Muscle of arm (tissue), 14 donors: ENCODE results near the gene CCDC146. TPM values are rescaled to one million over a fixed set of nuclear protein-coding genes. Genes with fewer than 3 reads are reported as not detected.
"Not testable (repeated sequence)": the region's sequence is repeated elsewhere in the genome, so short reads cannot be mapped to it uniquely, and the experiment has no call there.

Source experiments
- DNase-seq: peaks from one replicate; pipeline ENCODE4 v3.0.0-alpha.2; 2013
- long read RNA-seq, 11 donors: transcript quantifications; one replicate each; lab custom pipeline, GENCODE V29; 2026
- polyA plus RNA-seq, 12 donors: library from polyadenylated mRNA; unstranded; fragments of 120-200 nt; gene quantifications; one replicate each; pipeline ENCODE4 v1.2.1, GENCODE V29; 2013; ENCODE audit not compliant: insufficient read length in 12 of 12

The CCDC146 gene, protein sequence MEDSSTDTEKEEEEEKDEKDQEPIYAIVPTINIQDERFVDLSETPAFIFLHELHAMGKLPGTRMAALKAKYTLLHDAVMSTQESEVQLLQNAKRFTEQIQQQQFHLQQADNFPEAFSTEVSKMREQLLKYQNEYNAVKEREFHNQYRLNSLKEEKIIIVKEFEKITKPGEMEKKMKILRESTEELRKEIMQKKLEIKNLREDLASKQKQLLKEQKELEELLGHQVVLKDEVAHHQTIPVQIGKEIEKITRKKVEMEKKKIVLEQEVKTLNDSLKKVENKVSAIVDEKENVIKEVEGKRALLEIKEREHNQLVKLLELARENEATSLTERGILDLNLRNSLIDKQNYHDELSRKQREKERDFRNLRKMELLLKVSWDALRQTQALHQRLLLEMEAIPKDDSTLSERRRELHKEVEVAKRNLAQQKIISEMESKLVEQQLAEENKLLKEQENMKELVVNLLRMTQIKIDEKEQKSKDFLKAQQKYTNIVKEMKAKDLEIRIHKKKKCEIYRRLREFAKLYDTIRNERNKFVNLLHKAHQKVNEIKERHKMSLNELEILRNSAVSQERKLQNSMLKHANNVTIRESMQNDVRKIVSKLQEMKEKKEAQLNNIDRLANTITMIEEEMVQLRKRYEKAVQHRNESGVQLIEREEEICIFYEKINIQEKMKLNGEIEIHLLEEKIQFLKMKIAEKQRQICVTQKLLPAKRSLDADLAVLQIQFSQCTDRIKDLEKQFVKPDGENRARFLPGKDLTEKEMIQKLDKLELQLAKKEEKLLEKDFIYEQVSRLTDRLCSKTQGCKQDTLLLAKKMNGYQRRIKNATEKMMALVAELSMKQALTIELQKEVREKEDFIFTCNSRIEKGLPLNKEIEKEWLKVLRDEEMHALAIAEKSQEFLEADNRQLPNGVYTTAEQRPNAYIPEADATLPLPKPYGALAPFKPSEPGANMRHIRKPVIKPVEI
- 10 to 100 TPM in 7 of 12 donors, 1 to 10 TPM in 4, not detected in 1; 6.5 to 25.0 (median 11.3) TPM for polyA plus RNA-seq
- long read RNA-seq, donor 1, partial matches to known transcripts = 0 of 4 reads
- long read RNA-seq, donor 1, other reads (novel, unspliced or antisense) = 0 of 4 reads
- long read RNA-seq, donor 2, partial matches to known transcripts = 0 of 1 reads
- long read RNA-seq, donor 2, other reads (novel, unspliced or antisense) = 0 of 1 reads
- long read RNA-seq, donor 3, partial matches to known transcripts = 0 of 2 reads
- long read RNA-seq, donor 3, other reads (novel, unspliced or antisense) = 0 of 2 reads
- long read RNA-seq, donor 4 = 0 reads
- long read RNA-seq, donor 5, transcript CCDC146-204 (5 exons, 1,554 nt) = major isoform, 8 of 86 reads
- long read RNA-seq, donor 5, partial matches to known transcripts = 77 of 86 reads
- long read RNA-seq, donor 5, other reads (novel, unspliced or antisense) = 0 of 86 reads
- long read RNA-seq, donor 6, partial matches to known transcripts = 0 of 2 reads
- long read RNA-seq, donor 6, other reads (novel, unspliced or antisense) = 0 of 2 reads
- long read RNA-seq, donor 7, partial matches to known transcripts = 0 of 4 reads
- long read RNA-seq, donor 7, other reads (novel, unspliced or antisense) = 0 of 4 reads
- long read RNA-seq, donor 8, partial matches to known transcripts = 36 of 40 reads
- long read RNA-seq, donor 8, other reads (novel, unspliced or antisense) = 0 of 40 reads
- long read RNA-seq, donor 9, partial matches to known transcripts = 0 of 2 reads
- long read RNA-seq, donor 9, other reads (novel, unspliced or antisense) = 0 of 2 reads
- long read RNA-seq, donor 10, partial matches to known transcripts = 0 of 3 reads
- long read RNA-seq, donor 10, other reads (novel, unspliced or antisense) = 0 of 3 reads
- long read RNA-seq, donor 11 = 0 reads

DNA sequence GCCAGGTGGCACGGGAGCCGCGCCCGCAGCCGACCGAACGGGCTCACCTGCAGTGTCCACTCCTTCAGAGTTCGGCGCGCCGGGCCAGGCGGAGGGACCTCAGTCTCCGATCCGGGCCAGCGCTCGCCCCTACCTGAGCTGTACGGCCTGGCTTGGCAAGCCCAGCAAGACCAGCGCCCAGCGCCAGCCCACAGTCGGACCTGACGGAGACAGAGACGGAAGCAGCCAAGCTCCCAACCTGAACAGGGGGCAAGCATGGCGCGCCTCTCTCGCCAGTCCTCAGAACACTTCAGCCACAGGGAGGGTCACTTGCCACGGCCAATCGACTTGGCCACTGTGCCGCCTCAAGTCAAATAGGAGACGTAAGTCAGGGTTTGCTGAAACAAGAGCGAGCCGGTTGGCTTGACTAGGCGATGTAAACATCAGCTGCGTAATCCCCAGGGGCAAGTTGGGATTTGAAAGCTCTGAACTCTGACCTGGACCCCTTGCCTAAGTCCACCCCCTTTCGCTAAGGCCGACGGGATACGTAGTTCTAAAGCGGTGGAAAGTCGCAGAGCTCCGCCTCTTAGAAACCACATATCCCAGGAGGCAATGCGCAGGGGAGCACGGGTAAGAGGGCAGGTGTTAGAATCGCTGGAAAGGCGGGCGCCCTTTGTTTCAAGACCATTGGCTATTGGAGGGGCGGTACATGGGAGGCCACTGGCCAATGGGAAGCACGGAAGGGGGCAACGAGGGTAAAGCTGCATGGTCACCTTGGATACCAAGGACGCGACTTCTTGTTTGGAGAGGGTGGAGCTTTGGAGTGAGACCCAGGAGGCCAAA, at the start of gene CCDC146:
TSS of gene CCDC146 (plus strand) at position 756 of the 822 bp plus-strand sequence. CDS start 45,054 bp downstream, outside the sequence.
- DNase-seq = peak; percentile 93

DNA sequence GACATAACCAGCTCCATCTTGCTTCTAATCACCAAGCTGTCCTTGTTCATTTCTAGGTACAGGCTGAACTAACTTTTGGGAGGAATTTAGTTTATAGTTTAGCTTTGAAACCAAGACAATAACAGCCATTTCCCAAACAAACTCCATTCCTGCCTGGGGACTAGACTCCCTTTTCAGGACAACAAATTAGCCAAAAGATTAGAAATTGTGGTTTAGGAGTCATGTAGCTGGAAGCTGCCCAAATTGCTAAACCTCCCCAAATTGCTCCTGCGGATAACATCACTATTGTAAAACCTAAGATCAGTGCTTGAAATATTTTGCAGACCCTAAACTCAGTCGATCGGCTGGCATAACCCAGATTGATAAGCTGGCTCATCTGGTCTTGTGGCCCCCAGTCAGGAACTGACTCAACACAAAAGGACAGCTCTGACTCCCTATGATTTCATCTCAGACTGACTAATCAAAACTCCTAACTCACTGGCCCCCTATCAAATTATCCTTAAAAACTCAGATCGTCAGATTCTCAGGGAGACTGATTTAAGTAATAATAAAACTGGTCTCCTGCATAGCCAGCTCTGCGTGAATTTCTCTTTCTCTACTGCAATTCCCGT, 47.5 kb upstream of the CCDC146 start:
- DNase-seq = not testable (repeated sequence)

DNA sequence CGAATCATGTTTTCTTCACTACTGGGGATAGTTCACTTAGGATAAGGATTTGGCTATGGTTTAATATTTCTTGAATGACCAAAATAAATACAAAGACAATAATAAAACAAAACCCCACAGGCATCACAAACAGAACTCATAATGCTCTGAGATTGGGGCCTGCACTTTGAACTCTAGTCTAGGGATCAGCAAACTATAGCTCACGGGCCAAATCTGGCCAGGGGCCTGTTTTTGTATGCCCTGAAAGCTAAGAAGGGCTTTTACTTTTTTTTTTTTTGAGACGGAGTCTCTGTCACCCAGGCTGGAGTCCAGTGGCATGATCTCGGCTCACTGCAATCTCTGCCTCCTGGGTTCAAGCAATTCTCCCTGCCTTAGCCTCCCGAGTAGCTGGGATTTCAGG, 45.4 kb upstream of the CCDC146 start:
- DNase-seq = not testable (repeated sequence)

DNA sequence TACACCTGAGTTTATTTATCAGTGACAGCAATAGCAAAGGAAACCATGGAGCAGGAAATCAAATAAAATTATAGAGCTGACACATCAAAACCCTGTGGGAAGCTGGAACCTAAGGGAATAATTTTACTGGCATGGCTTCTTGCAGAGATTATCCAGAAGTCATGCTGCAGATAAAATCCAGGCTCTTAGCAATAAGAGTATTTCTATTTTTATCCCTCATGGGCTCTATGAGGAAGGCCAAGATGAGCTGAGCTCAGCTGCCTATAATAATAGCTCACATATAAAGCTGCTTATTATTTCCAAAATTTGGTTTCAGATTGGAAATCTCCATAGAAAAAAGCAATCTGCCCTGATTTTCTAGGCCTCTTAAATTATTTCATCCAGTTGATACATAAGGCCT, 43.3 kb upstream of the CCDC146 start:
- not testable (repeated sequence) for DNase-seq

DNA sequence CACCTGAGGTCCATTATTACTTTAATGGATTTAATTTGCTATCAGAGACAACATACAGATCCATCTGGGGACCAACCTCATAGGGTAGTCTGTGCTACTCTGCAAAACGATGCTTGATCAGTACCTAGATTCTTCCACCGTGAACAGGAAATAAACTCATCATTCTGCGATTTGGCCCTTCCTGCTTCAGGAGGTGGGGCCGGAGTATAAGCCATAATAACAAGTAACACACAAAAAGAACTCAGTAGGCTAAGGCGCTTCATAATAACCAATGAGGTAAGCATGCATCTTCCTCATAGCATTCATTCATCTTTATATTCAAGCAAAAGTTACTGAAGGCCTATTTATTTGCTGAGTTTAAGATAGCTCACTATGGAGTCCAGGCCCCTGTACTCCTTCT, 42.8 kb upstream of the CCDC146 start:
- not testable (repeated sequence) for DNase-seq

DNA sequence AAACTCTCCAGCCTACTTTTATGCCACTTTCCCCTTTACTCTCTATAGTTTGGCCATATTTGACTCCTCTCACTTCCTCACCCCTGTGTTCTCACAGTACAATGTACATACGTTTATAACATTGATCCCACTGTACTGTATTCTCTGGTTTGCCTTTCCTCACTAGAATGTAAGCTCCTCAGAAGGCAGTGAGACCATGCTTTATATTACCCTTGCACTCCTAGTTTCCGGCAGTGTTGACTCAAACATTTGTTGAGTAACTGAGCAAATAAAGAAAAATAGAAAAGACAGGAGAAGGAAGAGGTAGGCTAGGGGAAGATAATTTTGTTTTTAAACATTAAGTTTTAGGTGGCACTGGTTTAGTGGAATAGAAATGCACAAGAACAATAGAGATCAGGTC, 42.2 kb upstream of the CCDC146 start:
- not testable (repeated sequence) for DNase-seq

DNA sequence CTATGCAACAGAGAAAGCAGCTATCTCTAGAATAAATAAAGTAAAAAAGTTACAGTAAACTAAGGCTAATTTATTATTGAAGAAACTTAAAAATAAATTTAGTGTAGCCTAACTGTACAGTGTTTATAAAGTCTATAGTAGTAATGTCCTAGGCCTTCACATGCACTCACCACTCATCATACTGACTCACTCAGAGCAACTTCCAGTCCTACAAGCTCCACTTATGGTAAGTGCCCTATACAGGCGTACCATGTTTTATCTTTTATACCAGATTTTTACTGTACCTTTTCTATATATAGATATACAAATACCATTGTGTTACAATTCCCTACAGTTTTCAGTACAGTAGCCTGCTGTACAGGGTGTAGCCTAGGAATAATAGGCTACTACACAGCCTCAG, 40.2 kb upstream of the CCDC146 start:
- DNase-seq = not testable (repeated sequence)

DNA sequence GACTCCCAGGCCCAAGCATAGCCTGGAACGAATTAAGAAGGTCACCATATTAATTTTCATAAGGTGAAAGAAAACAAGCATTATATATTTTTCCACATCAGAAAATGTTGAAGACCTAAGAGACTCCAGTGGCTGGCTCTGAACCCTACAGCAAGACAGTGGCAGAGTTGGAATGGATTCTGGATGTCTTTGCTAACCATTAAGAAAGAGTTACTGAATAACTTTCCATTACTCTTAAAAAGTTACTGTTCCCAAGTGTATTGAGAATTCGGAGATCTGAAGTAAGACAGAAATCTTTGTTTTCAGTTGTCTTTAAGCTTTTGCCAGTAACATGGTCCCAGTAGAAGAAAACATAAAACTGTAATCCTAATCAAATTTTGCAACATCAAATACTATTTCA, 30.1 kb upstream of the CCDC146 start:
- not testable (repeated sequence) for DNase-seq

DNA sequence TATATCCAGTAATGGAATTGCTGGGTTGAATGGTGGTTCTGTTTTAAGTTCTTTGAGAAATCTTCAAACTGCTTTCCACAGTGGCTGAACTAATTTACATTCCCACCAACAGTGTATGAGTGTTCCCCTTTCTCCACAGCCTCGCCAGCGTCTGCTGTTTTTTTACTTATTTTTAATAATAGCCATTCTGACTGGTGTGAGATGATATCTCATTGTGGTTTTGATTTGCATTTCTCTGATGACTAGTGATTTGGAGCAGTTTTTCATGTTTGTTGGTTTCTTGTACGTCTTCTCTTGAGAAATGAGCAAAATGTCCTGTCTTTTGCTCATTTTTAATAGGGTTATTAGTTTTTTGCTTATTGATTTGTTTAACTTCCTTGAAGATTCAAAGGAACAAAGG, 21.9 kb upstream of the CCDC146 start:
- DNase-seq = not testable (repeated sequence)

DNA sequence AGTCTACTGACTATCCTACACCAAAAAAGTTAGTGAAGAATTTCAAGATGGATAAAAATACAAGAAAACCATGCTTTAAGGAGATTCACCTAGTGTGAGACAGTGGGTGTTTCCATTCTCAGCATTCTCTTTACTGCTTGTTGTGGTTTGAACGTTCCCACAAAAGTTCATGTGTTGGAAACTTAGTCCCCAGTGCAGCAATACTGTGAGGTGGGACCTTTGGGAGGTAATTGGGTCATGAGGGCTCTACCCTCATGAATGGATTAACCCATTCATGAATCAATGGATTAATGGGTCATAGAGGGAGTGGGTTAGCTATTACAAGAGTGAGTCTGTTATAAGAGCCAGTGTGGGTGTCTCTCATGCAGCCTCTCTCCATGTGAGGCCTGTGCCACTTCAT, 21.2 kb upstream of the CCDC146 start:
- DNase-seq = not testable (repeated sequence)

DNA sequence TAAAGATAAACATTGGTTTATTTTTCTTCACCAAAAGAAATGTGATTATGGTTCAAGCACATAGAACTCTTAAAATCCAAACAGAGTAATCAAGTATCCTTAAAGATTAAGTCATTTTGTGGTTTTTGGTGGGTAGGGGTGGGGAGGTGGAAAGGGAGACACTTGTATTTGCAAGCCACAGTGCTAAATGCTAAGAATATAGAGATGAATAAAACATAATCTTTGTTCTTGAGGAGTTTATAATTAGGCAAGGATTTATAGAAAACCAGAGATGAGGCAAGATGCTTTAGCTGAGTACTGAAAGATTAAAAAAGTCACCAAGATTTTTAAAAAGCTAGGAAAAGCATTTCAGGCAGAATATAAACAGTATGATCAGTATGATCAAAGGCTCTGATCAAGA, 19.7 kb upstream of the CCDC146 start:
- DNase-seq = not testable (repeated sequence)

DNA sequence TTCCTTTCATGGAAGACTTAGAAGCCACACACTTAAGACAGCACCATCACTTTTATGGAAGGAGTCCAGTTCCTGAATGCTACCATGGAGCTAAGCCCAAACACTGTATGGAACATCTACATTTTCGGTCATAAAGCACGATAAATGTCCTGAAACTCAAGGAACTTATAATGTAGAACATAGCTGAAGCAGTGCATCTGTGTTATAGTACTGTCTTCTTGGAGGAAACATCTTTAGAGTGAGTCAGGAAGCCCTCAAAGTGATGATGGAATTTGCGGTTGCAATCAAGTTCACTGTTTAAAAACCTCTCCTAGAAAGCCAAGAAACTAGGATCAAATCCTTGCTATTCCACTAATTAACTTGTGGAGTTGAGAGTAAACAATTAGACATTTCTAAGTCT, 16.5 kb upstream of the CCDC146 start:
- DNase-seq = not testable (repeated sequence)

DNA sequence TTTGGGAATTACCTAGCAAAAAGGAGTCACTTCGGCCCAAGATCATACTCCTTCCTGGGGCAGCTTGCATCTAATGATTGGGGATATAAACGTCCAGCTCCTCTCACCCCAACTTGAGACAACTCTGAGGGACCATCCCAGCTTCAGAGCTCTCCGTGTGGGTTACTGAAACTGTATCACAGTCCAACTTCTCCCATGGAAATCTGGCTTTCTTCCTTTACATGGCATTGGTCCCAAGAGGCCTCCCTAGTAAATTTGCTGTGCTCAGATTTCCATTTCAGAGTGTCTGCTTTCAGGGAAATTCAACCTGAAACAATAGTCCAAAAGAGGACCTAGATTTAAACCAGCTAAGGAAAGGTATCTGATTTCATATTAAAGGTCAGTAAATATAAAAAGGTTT, 14.8 kb upstream of the CCDC146 start:
- not testable (repeated sequence) for DNase-seq

DNA sequence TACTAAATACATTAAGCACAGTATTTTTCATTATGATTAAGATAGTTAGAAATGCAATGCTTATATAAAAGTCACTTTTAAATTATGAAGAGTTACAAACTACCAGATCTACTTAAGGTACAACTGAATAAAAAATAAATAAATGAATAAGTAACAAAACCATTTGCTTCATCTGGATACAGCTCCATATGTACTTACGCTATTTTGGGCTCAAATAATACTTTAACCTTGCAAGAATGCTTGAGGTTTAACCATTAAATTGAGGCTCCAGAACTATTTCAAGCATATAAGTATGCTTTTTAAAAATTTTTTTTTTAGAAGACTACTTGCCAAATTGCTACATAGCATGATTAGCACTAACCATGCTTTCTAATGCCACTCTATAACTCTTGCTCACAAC, 14.1 kb upstream of the CCDC146 start:
- not testable (repeated sequence) for DNase-seq

DNA sequence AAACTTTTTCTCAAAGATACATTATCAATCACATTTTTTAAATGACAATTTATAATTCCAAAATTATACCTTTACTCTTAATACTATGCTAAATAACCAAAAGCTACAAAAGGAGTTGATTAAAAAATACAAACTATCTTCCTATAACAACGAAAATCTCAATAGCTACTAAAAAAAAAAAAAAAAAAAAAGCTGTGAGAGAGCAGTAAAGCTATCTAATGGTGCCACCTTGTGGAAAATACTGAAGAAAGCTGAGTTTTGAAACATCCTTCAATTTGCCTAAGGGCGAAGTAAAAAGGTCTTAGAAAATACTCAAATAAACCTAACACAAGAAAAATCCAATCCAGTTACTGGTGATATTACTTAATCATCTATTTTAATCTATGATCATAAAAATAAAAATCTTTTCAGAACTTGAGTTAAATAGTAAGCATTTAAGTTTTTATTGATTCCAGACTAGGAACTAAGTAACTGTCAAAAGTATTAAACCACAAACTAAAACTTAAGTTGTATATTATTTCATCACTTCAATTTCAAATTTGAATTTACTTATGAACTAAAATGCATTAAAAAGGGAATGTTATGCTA, 9.6 kb upstream of the CCDC146 start:
- DNase-seq = not testable (repeated sequence)

DNA sequence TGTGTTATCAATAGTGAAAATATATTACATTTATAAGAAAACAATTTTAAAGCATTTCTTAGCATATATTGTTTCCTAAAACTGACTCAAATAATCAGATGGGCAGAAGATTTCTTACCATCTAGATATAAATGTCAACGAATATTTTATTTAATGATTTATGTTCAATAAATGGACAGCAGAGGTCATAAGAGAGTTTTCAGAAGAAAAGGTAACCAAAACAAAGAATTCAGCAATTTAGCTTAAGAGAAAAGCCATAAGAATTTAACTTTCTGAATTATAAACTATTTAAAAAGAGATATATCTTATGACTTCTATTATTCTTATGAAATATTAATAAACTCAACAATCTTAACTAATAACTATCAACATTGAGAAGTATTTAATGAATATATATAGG, 3.1 kb downstream of the CCDC146 start:
- DNase-seq = not testable (repeated sequence)

DNA sequence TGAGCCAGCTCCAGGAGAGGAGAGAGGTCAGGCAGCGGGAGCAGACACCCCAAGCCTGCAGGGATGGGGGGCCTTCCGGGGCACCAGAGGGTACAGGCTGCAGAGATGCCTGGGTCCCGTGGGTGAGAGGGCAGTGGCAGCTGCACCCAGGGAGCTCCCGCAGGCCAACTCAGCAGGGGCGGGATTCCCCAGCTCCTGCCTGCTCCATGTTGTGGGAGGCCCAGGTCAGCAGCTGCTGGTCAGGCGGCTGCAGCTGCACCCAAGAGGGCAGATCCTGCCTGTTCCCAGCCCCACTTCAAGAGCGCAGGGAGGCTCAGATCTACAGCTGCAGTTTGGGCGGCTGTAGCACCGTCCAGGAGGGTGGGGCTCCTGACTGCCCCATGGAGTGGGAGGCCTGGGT, 4.6 kb downstream of the CCDC146 start:
- peak; percentile 2 for DNase-seq

DNA sequence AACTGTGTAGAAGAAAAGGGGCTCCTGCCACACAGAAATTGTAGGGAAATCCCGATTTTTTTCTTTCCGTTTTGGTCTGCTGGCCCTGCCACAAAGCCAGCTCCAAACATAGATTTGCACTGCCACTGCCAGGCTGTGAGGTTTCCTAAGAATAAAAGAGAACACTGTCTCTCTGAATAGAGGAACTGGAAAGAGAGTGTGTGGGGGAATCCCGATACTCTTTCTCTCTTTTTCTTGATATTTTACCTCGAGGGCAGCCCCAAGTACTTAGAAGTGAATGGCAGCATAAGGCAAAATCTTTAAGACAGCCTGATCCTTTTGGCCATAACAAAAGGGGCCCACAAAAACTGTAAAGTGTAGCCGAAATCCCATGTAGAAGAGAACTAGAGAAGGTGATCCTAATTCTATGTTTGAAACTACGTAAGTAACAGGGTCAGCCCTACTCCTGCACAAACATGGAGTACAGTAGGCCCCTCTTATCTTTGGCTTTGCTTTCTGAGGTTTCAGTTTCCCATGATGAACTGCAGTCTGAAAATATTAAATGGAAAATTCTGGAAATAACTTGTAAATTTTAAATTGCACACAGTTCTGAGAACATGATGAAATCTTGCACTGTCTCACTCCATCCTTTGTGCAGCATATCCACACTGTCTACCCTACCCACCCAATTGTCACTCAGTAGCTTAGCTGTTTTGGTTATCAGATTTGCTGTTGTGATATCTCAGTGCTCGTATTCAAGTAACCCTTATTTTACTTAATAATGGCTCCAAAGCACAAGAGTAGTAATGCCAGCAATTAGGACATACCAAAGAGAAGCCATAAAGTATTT, 6.4 kb downstream of the CCDC146 start:
- DNase-seq = peak; percentile 6
